Daoy (cell line): ENCODE data around the gene GATA6. TPM values are rescaled to one million over a fixed set of nuclear protein-coding genes. Genes with fewer than 3 reads are reported as not detected.

Source experiments
- DNase-seq: peaks from one replicate; pipeline ENCODE4 v3.0.0-alpha.2; 2015; ENCODE audit warnings: low read depth
- total RNA-seq: library from RNA; depleted of rRNA; stranded (reverse); fragments of >200 nt; shearing (Covaris generic); gene quantifications from 2 replicates; pipeline ENCODE4 v1.2.3, GENCODE V29; 2014; rRNA removed

The GATA6 gene
- total RNA-seq, 1 experiment from 2014 or later, result 19.0 TPM

DNA sequence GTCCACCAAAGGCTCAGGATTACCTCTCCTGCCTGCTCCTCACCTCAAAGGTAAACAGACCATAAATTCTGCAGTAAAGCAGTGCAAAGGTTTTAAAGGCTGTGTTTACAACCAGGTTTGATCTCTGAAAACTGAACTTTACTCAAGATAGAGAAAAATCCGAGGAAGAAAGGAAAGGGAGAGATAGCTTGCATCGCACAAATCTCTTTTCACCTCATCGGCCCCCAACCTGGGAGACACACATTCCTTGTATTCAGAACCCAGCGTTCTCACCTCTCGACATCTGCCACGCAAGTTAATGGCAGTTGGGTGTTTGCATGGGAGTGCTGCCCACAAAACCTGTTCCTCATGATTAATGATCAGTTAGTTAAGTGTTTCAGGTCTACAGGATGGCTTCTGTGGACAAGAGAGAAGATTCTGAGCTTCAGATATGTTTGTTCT, 72.6 kb downstream of the GATA6 start:
- DNase-seq, result no peak

- DNase-seq, result no peak
Measured at GRCh38 chr18:22243513-22243912, 74.1 kb downstream of the GATA6 start.

GRCh38 chr18:22250026-22250425, 80.6 kb downstream of the GATA6 start:
- no peak for DNase-seq

DNA sequence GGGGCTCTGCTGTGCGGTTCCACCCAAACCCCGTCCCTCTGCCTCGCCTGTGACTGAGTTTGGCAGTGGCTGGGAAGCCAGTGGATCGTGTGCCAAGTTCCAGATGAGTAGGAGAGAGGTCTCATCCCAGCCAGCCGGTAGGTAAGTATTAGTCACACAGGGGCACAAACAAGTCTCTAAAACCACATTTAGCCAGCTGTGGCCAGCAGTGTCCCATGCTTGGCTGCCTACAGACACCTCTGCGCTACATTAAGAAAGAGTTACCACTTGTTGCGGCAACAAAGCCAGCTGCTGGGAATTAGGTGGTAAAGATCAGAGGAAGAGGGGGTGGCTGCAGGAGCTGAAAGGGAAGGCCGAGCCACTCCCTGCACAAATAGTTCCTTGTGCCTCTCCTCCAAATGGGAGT, 81.2 kb downstream of the GATA6 start:
- peak; percentile 84 for DNase-seq

Other genes starting within 250 kb of the GATA6 start
- gene CTAGE1, start 248.3 kb downstream of the GATA6 start, total RNA-seq, result not detected in 2 replicates